Endothelial cell of umbilical vein (primary cell): ENCODE measurements around the gene MAGIX. TPM values are rescaled to one million over a fixed set of nuclear protein-coding genes. Genes with fewer than 3 reads are reported as not detected.
A peak's percentile ranks its signal among the peaks of the same experiment; 100 is the strongest.

Experiments used
- BruUV-seq: library from RNA; stranded (reverse); fragments of 400-500 nt; replicated peaks from 2 replicates; lab custom pipeline; 2021; lab: Mats Ljungman, UMichigan
- CTCF ChIA-PET: fragments of 300-600, 350-600 bp; sonication (Branson Sonifier 250); formaldehyde crosslinking; loops from one replicate; lab custom pipeline; 2021; ENCODE audit warnings: antibody characterized with exemption, inconsistent platforms; lab: Charles Lee
- POLR2A ChIA-PET: fragments of 300-600, 350-600 bp; sonication (Branson Sonifier 250); formaldehyde crosslinking; loops from one replicate; lab custom pipeline; 2021; ENCODE audit warnings: antibody characterized with exemption, inconsistent platforms; lab: Charles Lee
- DNase-seq: peaks from one replicate; pipeline ENCODE4 v3.0.0-alpha.2; 2011; ENCODE audit warnings: low read depth, low spot score
- FAIRE-seq: peaks from 2 replicates; lab custom pipeline; 2011; peaks lifted over from hg19 to GRCh38; lab: Jason Lieb, UNC
- H2AFZ ChIP-seq: 2 replicates; pipeline ENCODE4 v1.6.0; 2012; ENCODE audit warnings: low read depth, low read length, control low read depth, inconsistent platforms
- H3K27ac ChIP-seq: 2 replicates; pipeline ENCODE4 v1.5.1; 2011; ENCODE audit warnings: low read depth, mild to moderate bottlenecking, control low read depth, low read length, moderate library complexity; ENCODE audit not compliant: insufficient read depth
- H3K27me3 ChIP-seq, 2 experiments: 2 replicates each; pipeline versions ENCODE4 v1.6.0 to v1.6.1; 2011; ENCODE audit warnings: low read length in 2 of 2, mixed read lengths in 1 of 2; ENCODE audit not compliant: control insufficient read depth in 2 of 2, insufficient read depth in 2 of 2
- H3K36me3 ChIP-seq, 2 experiments: 2 replicates in 1 of 2; 3 replicates in 1 of 2; pipeline ENCODE4 v1.5.1; 2011; ENCODE audit warnings: low read length in 2 of 2, mild to moderate bottlenecking in 1 of 2, moderate library complexity in 1 of 2; ENCODE audit not compliant: control insufficient read depth in 2 of 2, insufficient read depth in 2 of 2; ENCODE audit errors: extremely low read depth in 1 of 2
- H3K4me1 ChIP-seq: 3 replicates; pipeline ENCODE4 v1.5.1; 2011; ENCODE audit warnings: mild to moderate bottlenecking, low read length; ENCODE audit not compliant: control insufficient read depth, insufficient read depth; ENCODE audit errors: extremely low read depth
- H3K4me2 ChIP-seq: 2 replicates; pipeline ENCODE4 v1.6.1; 2011; ENCODE audit warnings: low read length, control low read depth, mixed read lengths; ENCODE audit not compliant: insufficient read depth
- H3K4me3 ChIP-seq, 3 experiments: fragments of 200-600 bp in 1 of 3; sonication (generic), shearing (Covaris generic) in 1 of 3; replicated peaks in 1 of 3; 2 replicates each; pipeline ENCODE4 v1.5.1; 2011 to 2016; ENCODE audit warnings: control low read depth in 3 of 3, low read length in 3 of 3, mild to moderate bottlenecking in 2 of 3, inconsistent platforms in 1 of 3, low read depth in 1 of 3, moderate library complexity in 1 of 3; ENCODE audit not compliant: insufficient read depth in 1 of 3
- H3K79me2 ChIP-seq: 2 replicates; pipeline ENCODE4 v1.6.0; 2012; ENCODE audit warnings: low read length, inconsistent platforms; ENCODE audit not compliant: control insufficient read depth, insufficient read depth
- H3K9ac ChIP-seq: replicated peaks from 2 replicates; pipeline ENCODE3; 2011; ENCODE audit warnings: low read length, control low read depth; ENCODE audit not compliant: insufficient read depth; ENCODE audit errors: extremely low read depth
- H3K9me1 ChIP-seq: replicated peaks from 3 replicates; pipeline ENCODE4 v1.6.0; 2011; ENCODE audit warnings: mild to moderate bottlenecking, low read length; ENCODE audit not compliant: control insufficient read depth, insufficient read depth; ENCODE audit errors: extremely low read depth
- H3K9me3 ChIP-seq: replicated peaks from 2 replicates; pipeline ENCODE4 v1.5.1; 2012; ENCODE audit warnings: low read length, inconsistent platforms; ENCODE audit not compliant: control insufficient read depth, insufficient read depth
- H4K20me1 ChIP-seq: replicated peaks from 2 replicates; pipeline ENCODE3; 2011; ENCODE audit warnings: mild to moderate bottlenecking, low read length; ENCODE audit not compliant: control insufficient read depth, insufficient read depth; ENCODE audit errors: extremely low read depth
- EZH2 ChIP-seq: IDR thresholded peaks from 2 replicates; pipeline ENCODE4 v1.6.1; 2012; ENCODE audit warnings: borderline replicate concordance, low read depth, mild to moderate bottlenecking, moderate library complexity, low read length, inconsistent platforms; ENCODE audit not compliant: severe bottlenecking
- FOS ChIP-seq: IDR thresholded peaks from 2 replicates; pipeline ENCODE4 v1.6.1; 2011; ENCODE audit warnings: mild to moderate bottlenecking, low read length, moderate library complexity, borderline replicate concordance; ENCODE audit not compliant: insufficient read depth
- GATA2 ChIP-seq: IDR thresholded peaks from 2 replicates; pipeline ENCODE4 v1.7.0; 2011; ENCODE audit warnings: low read depth, mild to moderate bottlenecking, moderate library complexity, mixed read lengths, low read length; ENCODE audit not compliant: insufficient read length, insufficient read depth
- JUN ChIP-seq: IDR thresholded peaks from 2 replicates; pipeline ENCODE4 v1.6.1; 2011; ENCODE audit warnings: borderline replicate concordance, low read depth; ENCODE audit not compliant: insufficient read length, insufficient read depth
- MYC ChIP-seq: IDR thresholded peaks from one replicate; pipeline ENCODE4 v1.6.1; 2011; ENCODE audit warnings: mild to moderate bottlenecking, low read depth, low read length
- POLR2A ChIP-seq: IDR thresholded peaks from 2 replicates; pipeline ENCODE4 v1.6.1; 2012; ENCODE audit warnings: low read depth, mild to moderate bottlenecking, control low read depth, low read length
- POLR2AphosphoS5 ChIP-seq: IDR thresholded peaks from 2 replicates; pipeline ENCODE4 v1.6.1; 2012; ENCODE audit warnings: low read depth, mild to moderate bottlenecking, control low read depth, low read length, moderate library complexity; ENCODE audit not compliant: insufficient read depth
- dilution Hi-C: fragments of 300-500 bp; cut with MboI; formaldehyde crosslinking; loops from one replicate; pipeline ENCODE4 v1.15.0; 2019; ENCODE audit warnings: low sequenced_read_pairs; ENCODE audit not compliant: extremely low pct_ligation_motif_present
- intact Hi-C: fragments of 100-400 bp; cut with micrococcal nuclease; formaldehyde crosslinking; loops from one replicate; pipeline ENCODE4 v1.10.0; 2022
- polyA plus RNA-seq, 4 experiments: library from polyadenylated mRNA; depleted of rRNA in 3 of 4; stranded (reverse) in 3 of 4; unstranded in 1 of 4; fragments of >200 nt; gene quantifications; 2 replicates each; pipeline versions ENCODE4 v1.2.1 to v1.2.3, GENCODE V29; 2011 to 2012; ENCODE audit warnings: missing spikeins in 1 of 4
- total RNA-seq: library from RNA; stranded (reverse); gene quantifications from 2 replicates; pipeline ENCODE4 v1.2.3, GENCODE V29; 2021
- TF ChIP-seq, protein P1 (sequence below): IDR thresholded peaks from 2 replicates; pipeline ENCODE4 v1.6.1; 2011; ENCODE audit not compliant: insufficient read depth, insufficient read length
- TF ChIP-seq, protein P2 (sequence below), 2 donors: IDR thresholded peaks; 1 replicate in 1 of 2; 2 replicates in 1 of 2; pipeline ENCODE4 v1.5.1; 2011; ENCODE audit warnings: low read length in 2 of 2, mild to moderate bottlenecking in 2 of 2, moderate library complexity in 2 of 2, control low read depth in 1 of 2, inconsistent platforms in 1 of 2, low read depth in 1 of 2; ENCODE audit not compliant: insufficient read depth in 1 of 2; ENCODE audit errors: extremely low read depth in 1 of 2

MAGIX gene
- total and polyA plus RNA-seq, 2 donors (not counting 3 experiments of a cell fraction or from before 2014, with no cell fraction given), result 0.77 to 0.88 TPM

GRCh38 chrX:49177873-49178480 is 15.4 kb downstream of the MAGIX start:
- peaks cover 15% of the 10 kb centered on the region for H3K79me2 ChIP-seq
- no peak overlapping the region for H2AFZ ChIP-seq
- H3K27ac ChIP-seq, result no peak overlapping the region
- dilution Hi-C loops, result no loop called here
- no peak overlapping the region for H3K4me3 ChIP-seq
- no peak for TF ChIP-seq GATA2
- TF ChIP-seq MYC, result no peak
- no peak for TF ChIP-seq JUN
- TF ChIP-seq POLR2A, result no peak
- no peak for TF ChIP-seq POLR2AphosphoS5
- TF ChIP-seq, protein P1, sequence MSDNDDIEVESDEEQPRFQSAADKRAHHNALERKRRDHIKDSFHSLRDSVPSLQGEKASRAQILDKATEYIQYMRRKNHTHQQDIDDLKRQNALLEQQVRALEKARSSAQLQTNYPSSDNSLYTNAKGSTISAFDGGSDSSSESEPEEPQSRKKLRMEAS, result no peak
- POLR2A ChIA-PET, result no interaction called here
- H3K27me3 ChIP-seq, result no peaks in the 10 kb centered on the region
- H3K9ac ChIP-seq, result no peak overlapping the region
- H3K4me2 ChIP-seq, result no peak overlapping the region
- intact Hi-C loops, result no loop called here
- peaks cover 0 to 6% of the 10 kb centered on the region in 2 experiments for H3K36me3 ChIP-seq
- no peak for FAIRE-seq
- no peaks in the 10 kb centered on the region for H3K9me3 ChIP-seq
- no peaks in the 10 kb centered on the region for H3K9me1 ChIP-seq
- DNase-seq, result no peak
- CTCF ChIA-PET, result no interaction called here
- no peaks in the 10 kb centered on the region for H4K20me1 ChIP-seq
- H3K4me1 ChIP-seq, result peaks cover 5% of the 10 kb centered on the region
- no TSS peak for BruUV-seq

DNA sequence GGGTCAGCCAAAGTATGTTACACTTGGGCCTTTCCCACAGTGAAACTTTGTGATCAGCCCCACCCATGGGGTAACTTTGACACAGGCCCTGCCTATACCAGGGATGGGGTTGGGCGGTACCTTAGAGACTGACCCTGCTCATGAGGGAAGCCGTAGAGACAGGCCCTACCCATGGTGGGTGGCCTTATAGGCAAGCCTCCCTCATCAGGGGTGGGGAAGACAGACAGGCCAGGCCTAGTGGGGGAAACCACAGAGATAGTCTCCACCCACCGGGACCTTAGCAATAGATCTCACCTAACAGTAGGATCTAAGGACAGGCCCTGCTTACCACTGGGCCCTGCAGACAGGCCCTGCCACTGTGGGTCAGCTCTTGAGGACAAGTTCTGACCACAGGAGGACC is 16.0 kb downstream of the MAGIX start:
- TF ChIP-seq, protein P2, sequence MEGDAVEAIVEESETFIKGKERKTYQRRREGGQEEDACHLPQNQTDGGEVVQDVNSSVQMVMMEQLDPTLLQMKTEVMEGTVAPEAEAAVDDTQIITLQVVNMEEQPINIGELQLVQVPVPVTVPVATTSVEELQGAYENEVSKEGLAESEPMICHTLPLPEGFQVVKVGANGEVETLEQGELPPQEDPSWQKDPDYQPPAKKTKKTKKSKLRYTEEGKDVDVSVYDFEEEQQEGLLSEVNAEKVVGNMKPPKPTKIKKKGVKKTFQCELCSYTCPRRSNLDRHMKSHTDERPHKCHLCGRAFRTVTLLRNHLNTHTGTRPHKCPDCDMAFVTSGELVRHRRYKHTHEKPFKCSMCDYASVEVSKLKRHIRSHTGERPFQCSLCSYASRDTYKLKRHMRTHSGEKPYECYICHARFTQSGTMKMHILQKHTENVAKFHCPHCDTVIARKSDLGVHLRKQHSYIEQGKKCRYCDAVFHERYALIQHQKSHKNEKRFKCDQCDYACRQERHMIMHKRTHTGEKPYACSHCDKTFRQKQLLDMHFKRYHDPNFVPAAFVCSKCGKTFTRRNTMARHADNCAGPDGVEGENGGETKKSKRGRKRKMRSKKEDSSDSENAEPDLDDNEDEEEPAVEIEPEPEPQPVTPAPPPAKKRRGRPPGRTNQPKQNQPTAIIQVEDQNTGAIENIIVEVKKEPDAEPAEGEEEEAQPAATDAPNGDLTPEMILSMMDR (IDR thresholded peaks at IDR 0.05; ENCODE audit: extremely low read depth in 1 of 2, insufficient read depth in 1 of 2, low read depth in 1 of 2, low read length in 2 of 2), result no peak
- TF ChIP-seq POLR2A (no peak), GATA2 (no peak), JUN (no peak), POLR2AphosphoS5 (no peak), MYC (no peak), EZH2 (no peak), FOS (no peak)
- TF ChIP-seq, protein P1, result no peak
- Histone ChIP-seq H3K4me2 (no peak overlapping the region), H3K9me3 (no peaks in the 10 kb centered on the region), H3K27ac (no peak overlapping the region), H3K36me3 (peaks cover 0 to 6% of the 10 kb centered on the region in 2 experiments), H3K4me3 (no peak overlapping the region), H3K27me3 (no peaks in the 10 kb centered on the region), H4K20me1 (no peaks in the 10 kb centered on the region), H3K79me2 (peaks cover 9% of the 10 kb centered on the region), H3K4me1 (no peaks in the 10 kb centered on the region), H3K9ac (no peak overlapping the region), H3K9me1 (no peaks in the 10 kb centered on the region), H2AFZ (no peak overlapping the region)
- FAIRE-seq (peak; percentile 59), DNase-seq (no peak)
- dilution Hi-C loops (no loop called here), intact Hi-C loops (no loop called here)
- ChIA-PET CTCF (no interaction called here), POLR2A (no interaction called here)
- no TSS peak for BruUV-seq
